HG03066 (cell line): Measurements from ENCODE around the gene RARG.

Source experiments
- ATAC-seq: cut with Tn5 transposase; IDR thresholded peaks from one replicate; pipeline ENCODE4 v1.9.1; 2021; ENCODE audit warnings: low read depth; ENCODE audit not compliant: unreplicated experiment

RARG gene

DNA sequence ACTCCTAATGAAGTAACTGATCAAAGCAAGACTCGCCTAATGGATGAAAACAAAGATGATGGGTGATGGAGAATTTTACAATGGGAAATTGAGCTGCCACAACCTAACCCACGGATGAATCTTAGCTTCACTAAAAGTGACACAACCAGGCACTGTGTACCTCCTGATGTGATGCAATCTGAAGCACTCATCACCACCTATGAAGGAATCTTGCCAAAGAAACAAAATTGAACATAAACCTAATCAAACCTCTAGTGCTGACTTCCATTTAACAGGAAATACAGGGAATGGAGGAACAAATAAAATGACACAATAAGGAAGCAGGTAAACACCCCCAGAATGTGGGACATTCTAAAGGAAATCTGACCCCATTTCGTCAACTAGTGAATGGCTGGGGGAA is 13.3 kb upstream of the RARG start:
- ATAC-seq, result no peak

DNA sequence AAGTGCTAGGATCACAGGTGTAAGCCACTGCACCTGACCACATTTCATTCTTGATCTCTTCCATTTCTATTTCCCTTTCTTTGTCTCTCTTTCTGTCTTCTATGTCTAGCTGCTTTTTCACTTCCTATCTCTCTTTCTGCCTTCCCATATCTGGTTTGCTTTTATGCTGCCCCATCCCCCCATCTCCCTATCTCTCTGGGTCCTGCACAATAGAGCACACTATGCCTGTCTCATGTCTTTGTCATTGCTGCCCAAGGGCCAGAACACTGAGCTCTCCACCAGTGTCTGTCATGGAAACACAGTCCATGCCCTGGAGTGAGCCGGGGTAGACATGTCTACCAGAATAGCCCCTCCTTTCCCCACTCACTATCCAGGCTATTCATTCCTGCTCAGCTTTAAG is 12.3 kb upstream of the RARG start:
- ATAC-seq, result no peak

DNA sequence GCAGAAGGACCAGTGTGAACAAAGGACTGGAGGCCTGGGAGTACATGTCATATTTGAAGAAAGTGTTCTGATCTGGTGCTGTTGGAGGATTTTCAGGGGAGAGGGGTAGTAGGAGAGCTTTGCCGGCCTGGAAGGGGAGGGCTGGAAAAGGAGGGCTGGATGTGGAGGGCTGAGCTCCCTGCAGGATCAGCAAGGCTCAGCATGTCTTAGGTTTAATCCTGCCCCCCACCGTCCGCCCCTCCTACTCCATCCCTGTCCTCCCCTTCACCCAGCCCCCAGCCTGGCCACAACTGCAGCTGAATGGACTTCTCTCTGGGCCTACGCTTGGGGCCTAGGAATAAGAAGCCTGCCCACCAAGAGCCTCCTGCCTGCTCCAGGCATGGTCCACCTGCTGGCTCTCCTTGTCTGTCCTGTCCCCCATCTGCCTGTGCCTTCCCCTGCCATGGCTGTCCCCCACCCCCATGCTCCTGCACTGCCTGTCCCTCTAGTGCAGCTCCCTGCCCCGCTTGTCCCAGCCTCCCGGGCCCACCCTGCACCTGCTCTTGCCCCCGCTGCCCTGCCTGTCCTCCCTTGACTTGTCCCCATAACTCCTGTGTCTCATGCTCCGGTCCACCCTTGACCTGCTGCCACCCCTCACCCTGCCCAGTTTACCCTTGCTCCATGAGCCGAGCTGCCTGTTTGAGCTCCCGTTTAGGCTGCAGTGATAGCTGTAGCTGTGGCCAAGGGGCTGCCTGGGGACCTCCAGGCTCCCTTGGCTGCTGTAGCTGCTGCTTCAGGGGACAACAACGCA is 9.8 kb upstream of the RARG start:
- no peak for ATAC-seq

DNA sequence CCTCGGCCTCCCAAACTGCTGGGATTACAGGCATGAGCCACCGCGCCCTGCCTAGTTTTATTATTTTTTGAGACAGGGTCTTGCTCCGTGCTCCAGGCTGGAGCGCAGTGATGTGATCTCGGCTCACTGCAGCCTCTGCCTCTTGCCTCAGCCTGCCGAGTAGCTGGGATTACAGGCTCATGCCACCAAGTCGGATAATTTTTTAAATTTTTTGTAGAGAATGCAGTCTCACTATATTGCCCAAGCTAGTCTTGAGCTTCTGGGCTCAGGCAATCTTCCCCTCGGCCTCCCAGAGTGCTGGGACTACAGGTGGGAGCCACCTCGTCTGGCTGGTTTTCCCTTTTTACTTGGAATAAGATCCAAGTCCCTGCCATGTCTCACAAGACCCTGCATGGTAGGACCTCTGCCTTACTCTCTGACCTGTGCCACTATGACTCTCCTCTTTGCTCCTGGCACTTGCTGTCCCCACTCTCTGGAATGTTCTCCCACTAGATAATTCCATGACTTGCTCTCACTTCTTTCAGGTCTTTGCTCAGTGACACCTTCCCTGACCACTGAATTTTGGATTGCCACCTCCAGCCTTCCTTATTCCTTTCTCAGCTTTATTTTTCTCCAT is 7.7 kb upstream of the RARG start:
- ATAC-seq, result no peak

DNA sequence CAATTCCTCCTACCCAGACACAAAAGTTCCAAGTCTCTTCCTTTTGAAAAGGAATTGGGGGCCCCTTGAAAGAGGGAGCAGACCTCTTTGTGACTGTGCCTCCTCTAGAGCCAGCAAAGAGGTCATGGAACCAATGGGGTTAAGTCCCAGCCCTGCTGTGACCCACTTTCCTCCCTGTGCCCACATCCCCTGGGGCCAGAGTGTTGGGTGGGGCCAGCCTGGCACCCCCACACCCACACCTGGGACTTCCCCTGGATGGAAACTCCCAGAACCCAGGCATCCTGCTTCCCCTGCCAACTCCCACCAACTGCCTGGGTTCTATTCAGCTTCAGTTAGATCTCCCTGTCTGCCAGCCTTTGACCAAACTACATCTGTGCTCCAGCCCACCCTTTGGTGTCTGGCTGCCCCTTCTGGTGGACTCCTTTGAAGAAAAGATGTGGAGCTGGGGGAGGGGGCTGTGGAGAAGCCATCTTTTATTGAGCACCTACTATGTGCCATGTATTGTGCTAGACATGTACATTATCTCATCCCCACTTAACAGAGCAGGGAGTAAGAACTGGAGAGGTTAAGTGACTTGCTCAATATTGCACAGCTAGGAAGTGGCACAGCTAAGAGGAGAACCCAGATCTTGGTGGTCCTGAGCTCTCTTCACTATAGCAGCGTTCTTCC is 4.6 kb upstream of the RARG start:
- ATAC-seq, result no peak

DNA sequence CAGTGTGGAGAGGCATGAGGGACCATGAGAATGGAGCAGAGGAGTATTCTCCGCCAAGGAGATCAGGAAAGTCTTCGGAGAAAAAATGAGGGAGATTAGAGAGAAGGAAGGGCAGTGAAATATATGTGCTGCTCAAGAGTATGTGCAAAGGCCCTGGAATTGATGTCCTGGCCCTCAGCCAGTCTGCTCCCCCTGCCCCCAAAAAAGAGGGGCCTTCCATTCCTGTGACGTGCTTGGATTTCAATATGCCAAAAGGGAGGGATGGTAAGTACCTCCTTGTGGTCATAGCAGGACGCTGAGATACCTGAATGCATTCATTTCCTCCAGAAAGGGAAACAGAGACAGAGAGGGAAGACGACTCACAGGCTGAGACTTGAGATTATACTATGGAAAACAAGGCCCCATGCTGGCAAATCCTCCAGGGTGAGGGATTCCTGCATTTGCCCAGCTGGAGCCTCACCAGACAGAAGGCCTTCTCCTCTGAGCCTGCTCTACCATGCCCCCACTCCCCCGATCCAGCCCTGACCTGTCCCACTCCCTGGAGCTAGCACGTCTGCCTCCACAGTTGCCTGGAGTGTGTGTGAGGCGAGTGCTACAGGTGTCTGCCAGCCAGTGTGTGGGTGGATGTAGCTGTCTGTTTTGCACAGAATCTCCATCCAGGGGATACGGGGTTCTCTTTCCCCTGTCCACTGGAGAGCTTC is 3.9 kb upstream of the RARG start:
- ATAC-seq, result no peak

DNA sequence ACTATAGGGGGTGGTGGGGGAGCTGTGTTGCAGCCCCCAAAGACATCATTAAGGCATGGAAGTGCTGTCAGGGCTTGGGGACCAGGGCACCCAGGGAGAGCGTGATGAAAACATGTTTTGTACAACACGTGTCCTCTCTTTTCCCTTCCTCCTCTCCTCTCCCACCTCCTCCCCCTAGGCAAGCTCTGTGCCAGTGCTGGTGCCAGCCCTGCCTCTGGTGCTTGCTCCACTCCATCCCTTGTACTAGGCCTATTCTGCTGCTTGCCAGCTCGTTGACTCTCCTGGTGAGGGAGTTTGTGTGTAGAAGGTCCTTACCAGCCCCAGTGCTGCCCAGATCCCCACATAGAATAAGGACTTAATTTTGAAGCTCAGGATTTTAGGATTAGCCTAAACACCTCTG is 3.2 kb upstream of the RARG start:
- no peak for ATAC-seq

DNA sequence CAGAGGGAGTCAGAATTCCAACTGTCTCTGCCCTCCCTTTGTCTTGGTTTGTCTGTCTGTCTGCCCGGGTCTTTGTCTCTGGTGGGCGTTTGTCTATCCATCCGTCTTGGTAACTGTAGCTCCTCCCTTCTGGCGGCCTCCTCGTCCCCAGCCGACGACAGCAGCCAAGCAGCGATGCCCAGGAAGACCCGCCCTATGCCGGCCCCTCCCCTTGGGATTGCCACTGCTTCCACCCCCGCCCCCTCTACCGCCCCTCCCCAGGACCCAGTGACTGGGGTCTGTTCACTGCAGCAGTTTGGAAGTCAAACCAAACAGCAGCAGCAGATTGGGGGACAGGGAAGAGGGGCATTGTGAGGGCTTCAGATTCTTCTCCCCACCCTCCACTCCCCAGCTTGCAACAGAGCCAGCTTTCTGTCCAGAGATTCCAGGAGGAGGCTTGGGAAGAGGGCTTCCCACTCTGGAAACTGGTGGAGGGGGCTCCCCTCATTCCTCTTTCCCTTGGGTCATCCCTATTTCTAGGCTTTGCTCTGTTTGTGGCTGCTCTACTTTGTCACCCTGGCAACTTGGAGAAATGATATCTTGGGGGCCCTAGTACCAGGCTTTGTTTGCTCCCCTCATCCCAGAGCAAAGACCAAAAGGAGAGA is 2.4 kb upstream of the RARG start:
- ATAC-seq, result no peak

DNA sequence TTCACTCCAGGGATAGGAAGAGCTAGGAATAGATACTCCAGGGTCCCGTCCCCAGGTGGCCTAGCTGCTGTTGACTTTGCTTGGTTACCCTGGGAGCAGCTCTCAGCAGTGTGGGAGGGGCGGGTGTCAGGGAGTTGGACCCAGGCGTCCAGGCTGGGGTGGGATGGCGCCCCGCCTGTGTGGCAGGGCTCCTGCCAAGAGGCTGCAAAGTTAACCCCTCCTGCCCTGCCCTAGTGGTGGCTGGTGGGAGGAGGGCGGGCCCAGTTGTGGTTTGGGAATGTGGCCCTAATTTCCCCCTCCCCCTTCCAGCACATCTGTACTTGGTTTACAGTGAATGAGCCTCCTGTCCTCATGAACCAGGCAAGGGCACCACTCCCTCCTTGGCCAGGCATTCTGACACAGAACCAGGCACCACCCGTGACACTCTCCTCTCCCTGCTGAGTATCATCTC is 1.7 kb upstream of the RARG start:
- no peak for ATAC-seq

DNA sequence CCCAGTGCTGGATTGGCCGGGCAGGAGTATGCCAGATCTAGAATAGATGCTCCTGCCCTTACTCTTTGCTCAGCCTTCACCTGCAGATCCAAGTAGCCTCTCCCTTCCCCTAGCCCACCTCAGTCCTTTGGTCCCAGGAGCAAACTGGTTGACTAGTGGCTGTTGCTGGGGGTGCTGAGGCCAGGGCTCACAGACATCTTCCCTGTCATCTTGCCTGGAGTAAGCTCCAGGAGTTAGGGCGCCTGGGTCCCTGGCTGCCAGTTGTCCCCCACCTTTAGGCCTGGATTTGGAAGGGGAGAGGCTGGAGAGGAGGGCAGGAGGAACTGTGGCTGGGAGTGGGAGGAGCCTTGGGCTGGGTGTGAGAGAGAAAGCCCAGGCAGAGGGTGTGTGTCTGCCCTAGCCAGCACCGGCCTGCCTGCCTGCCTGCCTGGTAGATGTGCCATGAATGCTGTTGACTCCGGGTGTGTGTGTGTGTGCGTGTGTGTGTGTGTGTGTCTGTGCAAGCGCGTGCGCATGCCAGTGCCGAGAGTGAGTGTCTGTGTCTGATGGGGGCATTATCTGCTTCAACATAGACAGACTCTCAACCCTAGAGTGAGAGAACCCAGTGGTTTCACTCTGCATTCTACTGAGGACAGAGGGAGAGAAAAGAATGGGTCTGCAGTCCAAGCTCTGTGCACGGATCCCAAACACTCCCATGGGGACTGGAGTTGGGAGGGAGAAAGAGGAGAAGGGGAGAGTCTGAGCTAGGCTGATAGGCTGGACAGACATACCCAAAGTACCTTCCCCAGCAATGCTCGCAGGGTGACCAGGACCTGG is 845 bp upstream of the RARG start:
- ATAC-seq, result peak; percentile 50

DNA sequence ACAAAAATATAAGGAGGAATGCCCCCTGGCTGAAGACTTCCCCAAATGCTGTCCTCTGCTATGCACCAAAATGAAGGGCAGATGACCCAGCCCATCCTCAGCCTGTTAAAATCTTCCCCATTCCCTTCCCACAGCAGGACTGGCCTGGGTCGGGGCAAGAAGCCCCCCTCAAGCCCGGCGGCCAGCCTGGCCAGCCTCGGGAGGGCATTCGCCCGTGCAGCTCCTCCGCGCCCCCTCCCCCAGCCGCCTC is 413 bp downstream of the RARG start:
- ATAC-seq, result no peak

DNA sequence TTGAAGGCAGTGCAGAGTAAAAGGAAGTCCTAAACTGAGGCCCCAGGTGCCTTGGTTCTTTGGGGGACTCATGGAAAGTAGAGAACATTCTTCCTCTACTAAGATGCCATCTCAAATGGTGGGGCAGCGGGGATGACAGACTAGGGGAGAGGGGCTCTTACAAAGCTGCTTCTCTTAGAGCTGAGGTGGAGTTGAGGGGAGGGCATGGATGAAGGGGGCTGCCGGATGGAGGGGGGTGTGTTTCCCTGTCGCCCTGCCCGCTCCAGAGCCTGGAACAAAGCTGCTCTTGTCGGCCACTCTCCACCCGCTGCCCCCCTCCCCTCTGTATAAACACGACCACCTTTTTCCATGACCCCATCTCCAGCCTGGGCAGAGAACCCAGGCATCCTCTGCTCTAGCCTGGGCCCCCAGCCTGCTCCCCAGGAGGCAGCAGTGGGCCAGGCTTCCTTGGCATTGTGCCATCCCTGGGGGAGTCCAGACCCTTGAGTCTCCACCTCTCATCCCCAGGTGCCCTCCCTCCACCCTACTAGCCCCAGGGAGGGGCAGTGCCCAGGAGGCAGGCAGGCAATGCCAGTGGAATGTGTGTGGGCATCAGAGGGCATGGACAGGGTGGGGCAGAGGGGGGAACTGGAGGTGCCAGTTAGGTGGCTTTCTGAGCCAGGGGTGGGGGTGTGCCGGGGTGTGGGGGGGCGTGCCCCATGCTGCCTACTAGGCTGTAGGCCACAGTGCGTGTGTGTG is 1.7 kb downstream of the RARG start:
- no peak for ATAC-seq

DNA sequence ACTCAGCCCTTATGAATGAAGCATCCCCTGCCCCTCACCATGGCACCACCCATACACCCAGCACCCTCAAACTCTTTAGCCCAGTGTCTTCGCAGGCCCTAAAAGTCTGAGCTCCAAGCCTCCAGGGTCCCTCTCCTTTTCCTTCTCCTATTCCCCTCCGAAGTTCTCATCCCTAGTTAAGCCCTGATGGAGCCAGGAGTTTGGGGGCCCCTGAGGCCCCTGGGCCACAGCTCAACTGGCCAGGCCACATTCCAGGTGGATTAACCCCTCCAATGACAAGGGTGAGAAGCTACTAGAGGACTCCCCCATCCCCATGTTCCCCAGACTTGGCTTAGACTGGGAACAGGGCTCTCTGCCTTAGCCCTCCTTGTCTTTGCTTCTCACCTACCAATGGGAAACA is 2.6 kb downstream of the RARG start:
- ATAC-seq, result no peak

DNA sequence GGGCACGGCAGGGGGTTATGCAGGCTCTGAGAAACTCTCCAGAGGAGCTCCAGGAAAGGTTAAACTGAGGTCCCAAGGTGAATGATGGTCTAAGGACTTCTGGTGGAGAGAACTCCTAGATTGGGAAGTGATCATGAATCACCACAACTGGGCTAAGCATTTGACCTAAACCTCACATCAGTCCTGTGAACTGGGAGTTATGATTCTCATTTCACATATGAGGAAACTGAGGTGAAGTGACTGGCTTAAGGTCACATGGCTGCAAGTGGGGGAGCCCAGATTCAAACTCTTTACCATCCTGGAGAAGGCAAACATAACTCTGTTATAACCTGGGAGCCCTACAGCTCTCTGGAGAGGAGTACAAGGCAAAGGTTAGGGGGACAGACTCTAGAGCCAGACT is 4.2 kb downstream of the RARG start:
- no peak for ATAC-seq

DNA sequence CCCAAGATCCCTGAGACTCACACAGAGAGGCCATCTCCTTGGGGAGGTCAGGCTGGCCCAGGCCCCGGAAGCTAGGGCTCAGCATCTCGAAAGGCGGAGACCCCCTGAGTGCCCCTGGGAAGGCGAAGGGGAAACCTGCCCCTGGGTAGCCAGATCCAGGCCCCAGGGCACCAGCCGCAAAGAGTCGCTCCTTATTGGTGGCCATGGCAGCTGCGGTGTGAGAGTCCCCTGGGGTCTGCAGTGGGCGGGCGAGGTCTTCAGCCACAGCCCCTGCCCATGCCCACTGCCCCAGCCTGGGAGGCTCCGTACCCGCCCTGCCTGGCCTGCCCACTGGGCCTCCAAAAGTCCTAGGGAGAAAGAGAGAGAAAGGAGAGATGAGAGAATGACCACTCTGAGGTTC is 4.7 kb downstream of the RARG start:
- no peak for ATAC-seq

DNA sequence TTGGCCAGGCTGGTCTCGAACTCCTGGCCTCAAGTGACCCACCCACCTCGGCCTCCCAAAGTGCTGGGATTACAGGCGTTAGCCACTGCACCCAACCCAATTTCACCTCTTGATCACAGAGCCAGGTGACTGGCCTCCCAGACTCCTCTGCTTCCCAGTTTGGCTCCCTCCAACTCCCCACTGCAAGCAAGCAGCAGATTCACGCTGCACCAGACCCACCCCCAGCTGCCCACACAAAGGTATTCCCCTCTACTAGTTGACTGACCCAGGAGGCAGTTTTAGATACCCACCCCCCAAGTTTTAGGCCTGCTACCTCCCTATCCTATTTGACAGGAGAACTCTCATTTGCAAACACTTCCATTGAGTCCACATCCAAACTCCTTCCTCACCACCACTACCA is 5.2 kb downstream of the RARG start:
- ATAC-seq, result no peak

DNA sequence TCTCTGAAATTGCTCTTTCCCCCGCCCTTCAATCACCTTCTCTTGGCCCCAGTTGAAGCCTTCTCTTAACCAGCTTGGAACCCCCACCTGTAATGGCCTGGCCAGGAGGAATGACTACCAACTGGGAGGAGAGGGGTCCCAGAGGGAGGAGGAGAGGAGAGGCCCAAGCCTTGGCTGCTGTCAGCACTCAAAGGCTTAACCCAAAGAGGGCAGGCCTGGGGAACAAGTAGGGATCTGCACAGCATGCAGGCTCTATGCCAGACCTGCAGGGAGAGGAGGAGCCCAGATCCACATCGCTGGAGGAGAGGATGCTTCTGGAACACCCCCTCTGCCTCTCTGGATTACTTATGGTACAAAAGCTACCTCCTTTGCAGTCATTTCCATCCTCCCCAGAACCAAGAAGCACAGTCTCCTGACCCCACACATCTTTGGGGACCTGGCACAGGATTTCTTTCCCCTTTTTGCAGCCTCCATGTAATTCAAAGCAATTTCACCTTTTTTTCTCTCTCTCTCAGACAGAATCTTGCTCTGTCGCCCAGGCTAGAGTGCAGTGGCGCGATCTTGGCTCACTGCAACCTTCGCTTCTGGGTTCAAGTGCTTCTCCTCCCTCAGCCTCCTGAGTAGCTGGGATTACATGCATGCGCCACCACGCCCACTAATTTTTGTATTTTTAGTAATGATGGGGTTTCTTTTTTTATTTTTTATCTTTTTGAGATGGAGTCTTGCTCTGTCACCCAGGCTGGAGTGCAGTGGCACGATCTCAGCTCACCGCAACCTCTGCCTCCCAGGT is 6.2 kb downstream of the RARG start:
- ATAC-seq, result no peak

DNA sequence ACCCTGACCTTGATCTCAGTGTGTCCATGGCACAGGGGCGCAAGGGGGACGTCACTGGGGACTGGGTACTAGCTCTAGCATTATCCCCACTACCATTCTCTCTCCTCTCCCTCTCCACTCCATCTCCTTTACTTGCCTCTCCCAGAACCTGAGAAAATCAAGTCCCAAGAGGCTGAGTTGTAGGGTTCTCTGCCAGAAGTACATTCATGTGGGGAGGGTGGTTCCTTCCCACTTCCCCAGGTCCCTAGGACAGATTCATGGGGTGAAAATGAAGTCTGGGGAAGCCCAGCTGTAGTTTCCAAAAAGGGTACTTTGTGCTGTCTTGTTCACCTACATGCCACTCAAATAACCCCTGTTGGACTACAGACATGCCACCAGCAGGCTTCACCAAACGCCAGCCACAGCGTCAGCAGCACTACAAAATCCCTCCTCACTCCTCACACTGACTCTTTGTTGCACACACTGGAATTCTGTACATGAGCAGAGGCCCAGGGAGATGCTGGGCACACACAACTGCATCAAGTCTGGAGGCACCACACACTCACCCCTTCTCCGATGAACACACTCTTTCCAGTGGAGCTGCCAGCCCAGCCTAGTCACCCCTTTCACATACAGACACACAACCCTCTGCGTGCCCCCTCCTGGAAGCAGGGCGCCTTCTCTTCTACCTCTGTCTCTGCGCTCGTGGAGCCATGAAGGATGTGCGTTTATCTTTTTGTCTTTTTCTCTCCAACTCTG is 6.9 kb downstream of the RARG start:
- no peak for ATAC-seq
